T-helper 1 cell treated with Interleukin-12 subunit alpha and Interleukin-12 subunit beta and Interleukin-4 antibody, amounts not matched to agents 30 μg/mL and 1 μg/mL, for 36 hours (primary cell): ENCODE measurements around the gene IL22RA2.
"Not testable (repeated sequence)": the region's sequence is repeated elsewhere in the genome, so short reads cannot be mapped to it uniquely, and the experiment has no call there.

Experiments
- H3K27ac Mint-ChIP-seq: one replicate; pipeline ENCODE4 v1.8.0; 2021; ENCODE audit warnings: mild to moderate bottlenecking, mixed read lengths
- H3K27me3 Mint-ChIP-seq: one replicate; pipeline ENCODE4 v1.8.0; 2021; ENCODE audit warnings: low read depth, mixed read lengths
- H3K36me3 Mint-ChIP-seq: one replicate; pipeline ENCODE4 v1.8.0; 2021; ENCODE audit warnings: low read depth, mixed read lengths
- H3K4me1 Mint-ChIP-seq: one replicate; pipeline ENCODE4 v1.8.0; 2021; ENCODE audit warnings: low read depth, mixed read lengths
- H3K4me3 Mint-ChIP-seq: one replicate; pipeline ENCODE4 v1.8.0; 2021; ENCODE audit warnings: mild to moderate bottlenecking, moderate library complexity, mixed read lengths
- H3K9me3 Mint-ChIP-seq: one replicate; pipeline ENCODE4 v1.8.0; 2021; ENCODE audit warnings: mixed read lengths

The IL22RA2 gene

GRCh38 chr6:137208279-137208678 is 34.8 kb upstream of the IL22RA2 start:
- H3K27me3 Mint-ChIP-seq, result no peaks in the 10 kb centered on the region
- no peak overlapping the region for H3K4me3 Mint-ChIP-seq
- peaks cover 18% of the 10 kb centered on the region for H3K4me1 Mint-ChIP-seq
- H3K9me3 Mint-ChIP-seq, result peaks cover 36% of the 10 kb centered on the region
- H3K36me3 Mint-ChIP-seq, result peaks cover 72% of the 10 kb centered on the region
- H3K27ac Mint-ChIP-seq, result no peak overlapping the region

- H3K36me3 Mint-ChIP-seq, result peaks cover 69% of the 10 kb centered on the region
- peaks cover 14% of the 10 kb centered on the region for H3K4me1 Mint-ChIP-seq
- H3K27ac Mint-ChIP-seq, H3K4me3 Mint-ChIP-seq, H3K27me3 Mint-ChIP-seq: not testable (repeated sequence)
- H3K9me3 Mint-ChIP-seq, result peaks cover 36% of the 10 kb centered on the region
These were observed 34.0 kb upstream of the IL22RA2 start for GRCh38 chr6:137207457-137207856.

GRCh38 chr6:137206577-137206976 is 33.1 kb upstream of the IL22RA2 start:
- Mint-ChIP-seq H3K4me1 (peaks cover 13% of the 10 kb centered on the region), H3K9me3 (peaks cover 33% of the 10 kb centered on the region)

GRCh38 chr6:137203256-137203655 is 29.8 kb upstream of the IL22RA2 start:
- H3K4me1 Mint-ChIP-seq, result peaks cover 11% of the 10 kb centered on the region
- no peak overlapping the region for H3K27ac Mint-ChIP-seq
- H3K27me3 Mint-ChIP-seq, result no peaks in the 10 kb centered on the region
- H3K36me3 Mint-ChIP-seq, result peaks cover 50% of the 10 kb centered on the region
- H3K9me3 Mint-ChIP-seq, result peaks cover 8% of the 10 kb centered on the region
- H3K4me3 Mint-ChIP-seq, result no peak overlapping the region

More at GRCh38 chr6:137206577-137206976, 33.1 kb upstream of the IL22RA2 start:
- Mint-ChIP-seq H3K36me3 (peaks cover 67% of the 10 kb centered on the region), H3K27ac (no peak overlapping the region), H3K27me3 (no peaks in the 10 kb centered on the region), H3K4me3 (no peak overlapping the region)

- Mint-ChIP-seq H3K27ac (no peak overlapping the region), H3K9me3 (no peaks in the 10 kb centered on the region), H3K36me3 (peaks cover 50% of the 10 kb centered on the region), H3K4me3 (no peak overlapping the region), H3K4me1 (peaks cover 15% of the 10 kb centered on the region), H3K27me3 (no peaks in the 10 kb centered on the region)
These were observed 28.6 kb upstream of the IL22RA2 start for GRCh38 chr6:137202078-137202477.

GRCh38 chr6:137201006-137201405 is 27.6 kb upstream of the IL22RA2 start:
- peaks cover 50% of the 10 kb centered on the region for H3K36me3 Mint-ChIP-seq
- H3K4me3 Mint-ChIP-seq, result no peak overlapping the region
- H3K4me1 Mint-ChIP-seq, result peaks cover 15% of the 10 kb centered on the region
- no peaks in the 10 kb centered on the region for H3K9me3 Mint-ChIP-seq
- H3K27ac Mint-ChIP-seq, result no peak overlapping the region
- H3K27me3 Mint-ChIP-seq, result no peaks in the 10 kb centered on the region

GRCh38 chr6:137200288-137200687 is 26.8 kb upstream of the IL22RA2 start:
- H3K4me3 Mint-ChIP-seq, result no peak overlapping the region
- H3K36me3 Mint-ChIP-seq, result peaks cover 48% of the 10 kb centered on the region
- no peaks in the 10 kb centered on the region for H3K9me3 Mint-ChIP-seq
- H3K27ac Mint-ChIP-seq, result no peak overlapping the region
- no peaks in the 10 kb centered on the region for H3K27me3 Mint-ChIP-seq
- H3K4me1 Mint-ChIP-seq, result peaks cover 15% of the 10 kb centered on the region

GRCh38 chr6:137197684-137198645 is 24.5 kb upstream of the IL22RA2 start:
- H3K27me3 Mint-ChIP-seq, result no peaks in the 10 kb centered on the region
- H3K36me3 Mint-ChIP-seq, result peaks cover 31% of the 10 kb centered on the region
- no peak overlapping the region for H3K4me3 Mint-ChIP-seq
- no peaks in the 10 kb centered on the region for H3K9me3 Mint-ChIP-seq
- H3K4me1 Mint-ChIP-seq, result peaks cover 11% of the 10 kb centered on the region
- H3K27ac Mint-ChIP-seq, result no peak overlapping the region

GRCh38 chr6:137193256-137194070 is 20.0 kb upstream of the IL22RA2 start:
- H3K4me3 Mint-ChIP-seq, result no peak overlapping the region
- H3K9me3 Mint-ChIP-seq, result peaks cover 22% of the 10 kb centered on the region
- H3K27me3 Mint-ChIP-seq, result no peaks in the 10 kb centered on the region
- peaks cover 11% of the 10 kb centered on the region for H3K4me1 Mint-ChIP-seq
- H3K36me3 Mint-ChIP-seq, result peaks cover 23% of the 10 kb centered on the region
- H3K27ac Mint-ChIP-seq, result no peak overlapping the region

GRCh38 chr6:137192821-137193220 is 19.4 kb upstream of the IL22RA2 start:
- H3K4me1 Mint-ChIP-seq, result peaks cover 7% of the 10 kb centered on the region
- H3K27me3 Mint-ChIP-seq, result no peaks in the 10 kb centered on the region
- no peak overlapping the region for H3K4me3 Mint-ChIP-seq
- peaks cover 17% of the 10 kb centered on the region for H3K36me3 Mint-ChIP-seq
- H3K27ac Mint-ChIP-seq, result no peak overlapping the region
- H3K9me3 Mint-ChIP-seq, result peaks cover 25% of the 10 kb centered on the region

GRCh38 chr6:137191670-137192069 is 18.2 kb upstream of the IL22RA2 start:
- peaks cover 33% of the 10 kb centered on the region for H3K9me3 Mint-ChIP-seq
- H3K27me3 Mint-ChIP-seq, result no peaks in the 10 kb centered on the region
- H3K36me3 Mint-ChIP-seq, result peaks cover 11% of the 10 kb centered on the region
- H3K4me1 Mint-ChIP-seq, result peaks cover 4% of the 10 kb centered on the region
- H3K27ac Mint-ChIP-seq, result no peak overlapping the region
- no peak overlapping the region for H3K4me3 Mint-ChIP-seq

- H3K9me3 Mint-ChIP-seq, result peaks cover 38% of the 10 kb centered on the region
- H3K27ac Mint-ChIP-seq, result no peak overlapping the region
- H3K4me3 Mint-ChIP-seq, result no peak overlapping the region
- peaks cover 8% of the 10 kb centered on the region for H3K36me3 Mint-ChIP-seq
- no peaks in the 10 kb centered on the region for H3K27me3 Mint-ChIP-seq
- H3K4me1 Mint-ChIP-seq, result peaks cover 4% of the 10 kb centered on the region
These were observed 17.8 kb upstream of the IL22RA2 start for GRCh38 chr6:137191236-137191635.

GRCh38 chr6:137190583-137191094 is 17.2 kb upstream of the IL22RA2 start:
- no peaks in the 10 kb centered on the region for H3K4me1 Mint-ChIP-seq
- peaks cover 44% of the 10 kb centered on the region for H3K9me3 Mint-ChIP-seq
- H3K4me3 Mint-ChIP-seq, result no peak overlapping the region
- H3K27ac Mint-ChIP-seq, result no peak overlapping the region
- H3K36me3 Mint-ChIP-seq, result peaks cover 4% of the 10 kb centered on the region
- H3K27me3 Mint-ChIP-seq, result no peaks in the 10 kb centered on the region

- Mint-ChIP-seq H3K9me3 (peaks cover 60% of the 10 kb centered on the region), H3K27ac (no peak overlapping the region), H3K4me3 (no peak overlapping the region), H3K4me1 (no peaks in the 10 kb centered on the region), H3K36me3 (peaks cover 4% of the 10 kb centered on the region), H3K27me3 (no peaks in the 10 kb centered on the region)
These were observed 15.4 kb upstream of the IL22RA2 start for GRCh38 chr6:137188855-137189254.
